A549 treated with ZK216348 at 1 μM for 4 hours (cell line): ENCODE data around the gene SRPK1. TPM values are rescaled to one million over a fixed set of nuclear protein-coding genes. Genes with fewer than 3 reads are reported as not detected.

ENCODE experiments used
- total RNA-seq: library from RNA; stranded (reverse); fragments of 200-300 nt; extraction: Qiagen RNA extraction; gene quantifications from 5 replicates; pipeline ENCODE4 v1.2.3, GENCODE V29; 2022; ENCODE audit warnings: low read depth

Gene SRPK1
- total RNA-seq = 26.6 to 43.0 TPM (median 33.4 TPM) in 5 replicates

DNA sequence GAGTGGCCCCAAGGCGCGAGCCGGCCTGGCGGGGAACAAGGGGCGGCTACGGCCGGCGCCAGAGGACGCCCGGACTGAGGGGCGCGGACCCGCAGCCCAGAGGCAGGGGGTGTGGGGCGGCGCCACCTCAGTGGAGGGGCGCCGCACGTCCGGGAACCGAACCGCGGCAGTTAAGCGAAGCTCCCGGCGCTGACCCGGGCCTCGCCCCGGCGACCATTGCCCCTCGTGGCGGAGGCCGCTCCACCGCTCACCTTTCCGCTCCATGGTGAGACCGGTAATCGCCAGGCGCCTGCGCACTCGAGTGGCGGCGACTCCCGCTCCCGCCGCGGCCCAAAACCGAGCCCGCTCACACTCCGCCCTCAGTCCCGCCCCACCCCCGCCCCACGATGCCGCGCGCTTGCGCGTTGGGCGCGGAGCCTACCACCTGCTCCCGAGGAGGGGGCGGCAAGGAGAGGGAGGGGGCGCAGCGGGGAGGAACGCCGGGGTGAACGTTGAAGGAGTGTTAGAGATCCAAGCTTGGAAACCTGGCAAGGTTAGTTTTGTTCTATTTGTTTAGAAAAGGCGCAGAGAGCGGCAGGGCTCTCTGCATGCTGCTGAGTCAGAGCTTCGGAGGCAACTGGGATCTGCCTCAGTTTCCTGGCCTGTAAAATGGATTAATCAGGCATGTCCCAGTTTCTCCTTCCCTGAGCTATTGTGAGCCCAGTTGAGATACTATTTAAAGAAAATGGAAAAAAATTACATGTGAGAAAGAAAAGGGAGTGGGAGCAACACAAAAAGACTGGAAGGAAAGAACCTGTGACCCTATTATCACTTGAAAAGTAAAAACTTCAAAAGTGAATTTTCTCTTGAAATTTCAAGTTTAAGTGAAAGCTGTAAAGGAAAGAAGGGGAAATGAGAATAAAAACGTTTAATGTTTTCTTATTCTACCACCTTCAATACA, at the start of gene SRPK1:
TSS of gene SRPK1 (minus strand) at position 306 of the 940 bp plus-strand sequence. CDS start at position 264, 42 bp downstream.

DNA sequence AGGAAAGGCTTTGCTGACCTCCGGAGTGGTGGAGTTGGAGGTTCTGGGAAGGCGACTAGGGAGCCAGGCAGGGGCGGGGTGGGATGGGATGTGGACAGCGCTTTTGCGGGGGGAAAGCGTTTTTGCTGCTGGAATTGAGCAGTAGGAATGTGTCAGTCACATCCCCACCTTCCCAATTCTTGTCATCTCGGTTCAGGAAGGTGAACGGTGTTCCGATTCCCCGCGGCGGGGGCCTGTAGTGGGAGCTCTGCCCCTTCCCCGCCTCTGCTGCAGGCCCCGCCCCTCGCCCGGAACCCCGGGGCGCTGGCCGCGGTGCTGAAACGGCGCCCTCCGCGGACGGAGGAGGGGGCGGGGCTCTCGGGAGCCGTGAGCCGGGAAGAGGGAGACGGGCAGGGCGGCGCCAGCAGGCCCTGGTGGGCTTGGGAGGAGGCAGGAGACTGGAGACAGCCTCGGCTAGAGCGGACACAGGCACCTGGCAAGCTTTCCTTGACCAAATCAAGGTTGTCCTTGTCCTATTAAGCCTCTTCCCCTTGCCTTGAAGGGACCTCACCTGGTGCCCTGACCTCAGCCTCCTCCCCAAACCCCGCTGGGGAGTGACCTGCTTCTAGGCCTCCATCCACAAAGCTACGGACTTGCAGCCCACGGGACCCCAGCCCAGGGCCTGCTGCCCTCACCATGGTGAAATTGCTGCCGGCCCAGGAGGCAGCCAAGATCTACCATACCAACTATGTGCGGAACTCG, 115.7 kb downstream of the SRPK1 start, which contains the start of gene LHFPL5:
TSS of gene LHFPL5 (plus strand) at position 357 of the 741 bp plus-strand sequence. CDS start at position 676, 319 bp downstream.

Other genes starting within 250 kb of the SRPK1 start
- 54.6 to 94.6 TPM (median 68.1 TPM) in 5 replicates for gene FKBP5, start 232.2 kb downstream of the SRPK1 start, total RNA-seq
- 0.22 to 0.96 TPM (median 0.40 TPM) in 4 of 5 replicates, not detected in the other for gene ARMC12, start 184.1 kb downstream of the SRPK1 start, total RNA-seq
- 0.51 to 1.0 TPM (median 0.78 TPM) in 3 of 5 replicates, not detected in the others for gene CLPSL2, start 144.5 kb downstream of the SRPK1 start, total RNA-seq
- gene CLPSL1, start 140.1 kb downstream of the SRPK1 start, total RNA-seq = not detected in 5 replicates
- not detected in 5 replicates for gene CLPS, start 123.8 kb downstream of the SRPK1 start, total RNA-seq
- gene LHFPL5, start 115.7 kb downstream of the SRPK1 start, total RNA-seq = 0.26 TPM in 1 of 5 replicates, not detected in the others
- not detected in 5 replicates for gene SLC26A8, start 103.5 kb upstream of the SRPK1 start, total RNA-seq
- 20.8 to 28.4 TPM (median 26.4 TPM) in 5 replicates for gene MAPK14, start 106.7 kb upstream of the SRPK1 start, total RNA-seq
- gene MAPK13, start 209.4 kb upstream of the SRPK1 start, total RNA-seq = 0.45 to 1.5 TPM (median 1.1 TPM) in 5 replicates